ENCODE data around the gene CEP78.

GRCh38 chr9:78298046-78298765 is 62.3 kb downstream of the CEP78 start:
- TF ChIP-seq CTCF (conservative IDR thresholded peaks at IDR 0.05) (no peak), ZFX (IDR thresholded peaks at IDR 0.05) (no peak)

Data from C4-2B (cell line).